Left forelimb (tissue), 1 donor: ENCODE data around the gene GABRG1.

Experiments
- DNase-seq: peaks from one replicate; pipeline ENCODE4 v3.0.0-alpha.2; 2018; ENCODE audit warnings: low spot score

GABRG1 gene

DNA sequence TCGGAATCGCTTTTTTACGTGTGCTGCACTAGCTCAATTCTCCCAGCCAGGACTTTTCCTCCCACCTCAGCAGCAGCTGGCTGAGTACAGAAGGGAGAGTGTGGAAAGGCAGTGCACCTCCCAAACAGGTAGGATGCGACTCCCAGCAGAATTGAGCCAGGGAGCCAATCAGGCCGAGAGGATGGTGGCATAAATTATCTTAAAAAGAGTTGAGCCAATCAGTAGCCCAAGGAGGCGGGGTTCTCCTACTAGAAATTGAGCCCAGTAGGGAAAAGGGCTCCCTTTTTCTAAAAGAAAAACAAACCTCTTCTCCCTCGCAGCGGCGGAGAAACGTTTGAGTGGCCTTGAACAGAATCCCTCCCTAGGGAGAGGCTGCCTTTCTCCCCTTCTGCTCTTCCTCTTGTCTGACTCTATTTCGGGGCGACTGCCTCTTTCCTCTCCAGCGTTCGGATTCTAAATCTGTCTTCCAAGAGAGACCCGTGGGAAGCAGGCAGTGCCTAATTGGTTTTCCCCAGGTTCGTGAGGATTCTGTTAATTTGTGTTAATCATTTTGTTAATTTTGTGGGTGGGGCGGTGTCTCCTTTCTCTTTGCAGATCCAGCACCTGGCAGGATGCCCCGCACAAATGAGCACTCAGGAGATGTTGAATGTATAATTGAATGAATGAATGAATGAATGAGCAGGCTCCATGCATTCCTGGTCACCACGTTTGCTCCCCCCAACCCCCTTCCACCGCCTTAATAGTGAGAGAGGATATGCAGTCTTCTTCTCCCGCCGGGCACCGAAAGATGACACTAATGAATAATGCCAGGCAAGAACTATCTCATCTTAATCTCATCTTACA is at the start of gene GABRG1:
Gene GABRG1 (minus strand): TSS at position 142 of the 843 bp plus-strand sequence. CDS start 141 bp downstream, at position 1.
- no peak for DNase-seq

DNA sequence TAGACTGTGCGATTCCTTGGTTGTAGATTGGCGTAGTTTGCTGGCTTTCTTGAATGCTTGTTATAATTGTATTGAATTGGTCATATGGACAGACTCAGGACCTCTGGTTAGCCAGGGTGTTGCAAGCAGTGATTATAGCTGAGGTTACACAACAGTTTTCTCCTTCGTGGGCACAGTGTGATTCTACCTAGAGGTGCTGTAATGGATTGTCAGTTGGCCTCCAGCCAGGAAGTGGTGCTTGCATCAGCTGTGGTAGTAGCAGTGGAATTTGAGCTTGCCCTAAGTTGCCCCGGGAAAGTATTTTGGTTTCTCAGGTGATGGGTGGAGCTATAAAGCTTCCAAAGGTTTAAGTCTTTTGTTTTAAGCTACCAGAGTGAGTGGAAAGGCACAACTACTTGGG is 23.1 kb upstream of the GABRG1 start:
- DNase-seq, result no peak

DNA sequence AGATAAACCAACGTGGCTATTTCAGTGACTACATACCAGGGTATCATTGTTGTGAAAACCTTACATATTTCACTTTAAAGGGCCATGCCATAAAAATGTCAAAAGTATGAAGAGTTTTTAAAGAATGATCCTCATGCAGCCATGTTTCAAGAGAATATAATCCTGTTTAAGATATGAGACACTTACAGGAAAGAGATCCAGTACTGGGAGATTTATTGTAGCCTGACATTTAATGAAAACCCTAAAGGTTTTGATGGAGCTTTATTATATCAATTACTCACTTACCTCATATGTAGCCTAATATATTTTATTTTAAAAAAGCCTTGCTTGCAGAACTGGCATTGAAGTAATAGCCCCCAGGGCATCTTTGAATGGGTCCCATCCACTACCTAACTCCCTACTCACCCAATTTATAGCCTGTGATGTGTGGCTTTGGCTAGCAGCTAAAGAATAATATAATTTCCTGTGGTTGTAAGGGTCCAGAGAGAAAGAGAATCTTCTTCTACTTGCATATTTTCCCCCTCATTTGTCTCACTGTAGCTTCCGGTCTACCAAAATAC is 7.7 kb upstream of the GABRG1 start:
- DNase-seq, result no peak

DNA sequence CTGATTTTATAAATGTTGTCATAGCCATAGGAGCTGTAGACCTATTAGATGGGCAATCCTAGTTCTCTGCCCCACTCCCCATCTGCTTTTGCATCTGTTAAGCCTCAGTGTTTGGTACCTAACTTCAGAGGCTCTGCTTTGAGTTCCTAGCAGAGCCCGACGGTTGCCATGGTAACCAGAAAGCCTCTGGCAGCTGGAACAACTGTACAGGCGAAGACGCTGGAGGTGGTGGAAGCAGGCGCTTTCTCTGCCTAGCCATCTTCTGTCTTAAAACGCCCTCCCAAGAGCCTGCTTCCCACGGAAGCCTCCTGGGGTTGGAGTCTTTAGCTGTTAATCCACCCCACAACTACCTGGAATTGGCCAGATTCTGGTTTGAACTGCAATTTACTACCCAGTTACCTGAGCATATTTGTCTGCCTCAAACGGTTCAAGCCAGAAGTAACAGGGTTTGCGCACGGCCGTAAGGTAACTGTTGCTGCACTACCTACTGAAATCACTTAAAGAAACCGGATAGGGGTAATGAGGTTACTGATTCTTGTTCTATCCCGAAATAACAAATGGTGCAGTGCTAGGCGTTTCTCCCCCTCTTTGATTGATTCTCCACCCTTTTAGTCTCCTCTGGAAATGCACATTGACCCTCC is 1.0 kb upstream of the GABRG1 start:
- peak; percentile 59 for DNase-seq

DNA sequence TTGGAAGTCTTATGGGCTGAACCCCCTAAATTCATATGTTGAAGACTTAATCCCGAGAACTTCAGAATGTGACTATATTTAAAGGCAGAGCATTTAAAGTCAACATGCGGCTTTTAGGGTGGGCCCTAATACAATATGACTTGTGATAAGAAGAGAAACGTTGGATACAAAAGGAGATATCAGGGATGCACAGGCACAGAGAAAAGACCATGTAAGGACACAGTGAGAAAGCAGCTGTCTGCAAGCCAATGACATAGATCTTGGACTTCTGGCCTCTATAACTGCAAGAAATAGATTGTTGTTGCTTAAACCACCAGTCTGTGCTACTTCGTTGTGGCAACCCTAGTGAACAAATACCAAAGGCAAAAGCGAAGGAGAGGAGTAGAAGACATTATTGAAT is 42.2 kb downstream of the GABRG1 start:
- no peak for DNase-seq

DNA sequence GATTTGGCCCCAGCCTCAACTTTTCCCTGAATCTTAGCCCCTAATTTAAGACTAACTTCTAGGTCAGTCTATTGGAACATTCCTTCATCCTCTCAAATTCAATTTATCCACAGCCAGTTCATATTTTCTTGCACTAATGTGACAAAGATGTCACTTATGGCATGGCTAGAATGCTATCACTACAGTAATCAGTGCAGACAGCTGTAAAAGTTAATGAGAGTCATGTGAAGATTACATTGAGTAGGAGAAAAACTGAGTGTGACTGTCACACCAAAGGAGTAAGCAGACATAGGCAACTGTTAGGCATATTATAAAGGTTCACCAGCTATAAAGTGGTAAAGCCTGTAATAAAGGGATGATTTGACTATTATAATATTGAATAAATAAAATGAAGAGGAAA is 42.6 kb downstream of the GABRG1 start:
- no peak for DNase-seq

DNA sequence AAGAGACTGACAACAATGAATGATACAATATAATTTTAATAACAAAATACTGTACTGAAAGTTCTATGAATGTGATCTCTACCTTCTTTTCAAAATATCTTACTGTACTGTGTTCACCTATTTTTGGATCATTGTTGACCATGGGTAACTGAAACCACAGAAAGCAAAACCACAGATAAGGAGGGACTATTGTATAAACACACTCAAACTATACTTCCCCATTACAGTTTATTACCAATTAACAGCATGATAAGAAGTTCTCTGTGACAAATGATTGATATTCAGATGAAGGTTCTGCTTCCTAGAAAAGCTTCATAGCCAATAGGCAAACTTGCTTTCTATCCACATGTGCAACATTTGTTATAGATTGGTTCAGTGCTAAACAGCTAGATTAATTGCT is 50.1 kb downstream of the GABRG1 start:
- no peak for DNase-seq

DNA sequence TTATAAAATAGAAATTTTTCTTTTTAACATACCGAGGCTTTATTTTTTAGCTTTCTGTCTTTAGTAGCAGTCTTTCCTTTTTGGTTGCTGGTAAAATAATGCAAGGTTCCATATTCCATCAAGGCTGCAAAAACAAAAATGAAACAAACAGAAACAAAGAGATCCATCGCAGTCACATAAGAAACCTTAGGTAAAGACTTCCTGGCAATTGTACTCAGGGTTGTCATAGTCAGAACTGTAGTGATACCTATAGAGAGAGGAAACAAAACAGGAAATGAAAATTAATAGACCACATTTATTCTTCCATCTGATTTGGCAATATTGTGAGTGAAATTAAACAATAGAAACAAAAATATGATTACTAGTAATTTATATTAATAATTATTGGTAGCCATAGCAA is 72.5 kb downstream of the GABRG1 start:
- no peak for DNase-seq

DNA sequence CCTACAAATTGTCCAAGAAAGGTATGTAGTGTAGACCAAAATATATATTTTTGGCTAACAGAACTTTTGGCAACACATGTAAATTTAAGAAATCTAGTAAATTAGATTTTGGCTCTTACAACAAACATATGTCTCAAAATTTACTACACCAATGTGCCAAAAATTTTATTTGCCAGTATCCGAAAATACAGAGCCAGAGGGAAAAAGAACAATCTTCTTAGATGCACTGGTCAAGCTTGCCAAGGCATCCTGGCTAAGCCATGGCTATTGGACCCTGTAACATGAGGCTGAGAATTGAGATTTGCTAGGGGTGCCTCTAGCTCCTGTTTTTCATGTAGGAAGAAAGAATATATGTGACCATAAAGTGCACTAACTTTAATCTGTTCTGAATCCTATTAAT is 91.8 kb downstream of the GABRG1 start:
- DNase-seq, result no peak

DNA sequence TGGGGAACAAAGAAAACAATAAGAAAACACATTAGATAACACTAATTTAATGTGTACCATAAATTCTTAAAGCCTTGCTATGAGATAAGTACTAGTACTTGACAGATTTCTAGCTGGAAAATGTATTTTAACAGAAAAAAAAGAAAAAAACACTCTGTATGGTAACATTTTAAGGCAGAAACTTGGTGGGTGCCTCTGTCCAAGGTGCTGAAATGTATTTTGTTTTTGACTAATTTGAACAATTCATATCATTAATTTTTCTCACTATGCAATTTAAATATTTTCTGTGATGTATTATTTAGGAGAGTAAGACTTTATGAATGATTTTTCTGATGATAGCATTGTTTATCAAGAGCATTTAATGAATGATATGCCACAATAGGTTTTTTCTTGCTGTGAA is 107.5 kb downstream of the GABRG1 start:
- DNase-seq, result no peak

DNA sequence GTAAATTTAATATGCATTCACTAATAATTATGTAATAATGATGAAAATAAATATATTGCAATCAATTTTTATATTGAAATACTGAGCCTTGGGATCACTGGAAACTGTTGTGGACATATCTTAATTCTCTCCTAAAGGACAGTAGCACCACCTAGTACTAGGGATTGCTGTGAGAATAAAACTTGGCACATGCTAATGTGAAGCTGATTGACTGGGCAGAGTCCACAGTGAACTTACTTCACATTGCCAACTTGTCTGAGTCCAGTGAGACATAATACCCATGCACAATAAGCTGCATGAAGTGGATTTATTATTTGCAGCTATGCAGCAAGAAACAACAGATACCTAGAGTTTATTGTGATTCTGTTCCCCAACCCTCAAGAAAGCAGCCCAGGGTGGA is 131.1 kb downstream of the GABRG1 start:
- no peak for DNase-seq

DNA sequence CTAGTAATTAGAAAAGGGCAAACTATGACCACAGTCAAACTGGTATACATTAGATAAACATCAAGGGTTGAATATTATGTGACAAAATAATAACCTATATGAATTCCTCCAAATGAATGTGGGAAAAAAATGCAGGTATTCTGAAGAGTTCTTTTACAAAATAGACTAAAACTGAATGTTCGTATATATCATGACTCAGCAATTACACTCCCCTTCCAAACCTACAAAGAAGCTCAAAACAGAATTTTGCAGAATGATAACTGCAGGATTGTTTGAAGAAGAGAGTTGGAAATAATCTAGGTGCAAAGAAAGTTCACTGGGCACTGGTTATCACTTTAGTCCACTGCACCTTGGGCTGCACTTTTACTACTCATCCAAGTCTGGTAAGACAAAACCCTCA is 134.1 kb downstream of the GABRG1 start:
- DNase-seq, result no peak

DNA sequence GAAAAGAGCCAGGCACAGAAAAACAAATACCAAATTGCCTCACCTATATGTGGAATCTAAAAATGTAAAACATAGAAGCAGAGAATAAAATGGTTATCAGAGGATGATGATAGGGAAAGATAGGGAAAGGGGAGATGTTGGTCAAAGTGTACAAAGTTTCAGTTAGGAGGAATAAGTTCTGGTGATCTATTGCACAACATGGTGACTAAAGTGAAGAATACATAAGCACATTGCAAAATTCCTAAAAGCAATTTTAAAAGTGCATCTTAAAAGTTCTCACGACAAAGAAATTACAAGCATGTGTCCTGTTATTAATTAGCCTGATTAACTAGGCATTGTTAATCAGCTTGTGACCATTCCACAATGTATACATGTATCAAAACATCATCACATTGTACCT is 136.0 kb downstream of the GABRG1 start:
- DNase-seq, result no peak
